Ovary (tissue), 9 donors: Measurements from ENCODE around the gene SOX15. TPM values are rescaled to one million over a fixed set of nuclear protein-coding genes. Genes with fewer than 3 reads are reported as not detected.

ENCODE experiments used
- DNase-seq, 5 donors: peaks; one replicate each; pipeline ENCODE4 v3.0.0-alpha.2; 2019 to 2020
- H3K27ac ChIP-seq, 2 donors: fragments of 200-600 bp; one replicate each; pipeline versions ENCODE4 v1.5.1 to v1.8.0; 2019 to 2022
- H3K27me3 ChIP-seq: fragments of 200-600 bp; one replicate; pipeline ENCODE4 v1.8.0; 2022
- H3K36me3 ChIP-seq: fragments of 200-600 bp; sonication (generic); one replicate; pipeline ENCODE4 v1.5.1; 2019
- H3K4me1 ChIP-seq: one replicate; pipeline ENCODE4 v1.8.1; 2013; ENCODE audit warnings: mild to moderate bottlenecking, moderate library complexity; ENCODE audit not compliant: insufficient read depth
- H3K4me3 ChIP-seq: fragments of 200-600 bp; sonication (generic); one replicate; pipeline ENCODE4 v1.5.1; 2017
- H3K9me3 ChIP-seq, 2 donors: fragments of 200-600 bp in 1 of 2; sonication (generic) in 1 of 2; one replicate each; pipeline versions ENCODE4 v1.5.1 to v1.8.1; 2013 to 2019; ENCODE audit warnings: mild to moderate bottlenecking in 1 of 2, moderate library complexity in 1 of 2
- CTCF ChIP-seq, 3 donors: fragments of 450-650 bp in 2 of 3; fragments of 200-600 bp in 1 of 3; IDR thresholded peaks; one replicate each; pipeline versions ENCODE4 v1.5.1 to v1.8.0; 2016 to 2022; ENCODE audit warnings: antibody characterized with exemption in 3 of 3, mild to moderate bottlenecking in 1 of 3
- EP300 ChIP-seq: sonication (generic); formaldehyde crosslinking; IDR thresholded peaks from one replicate; pipeline ENCODE4 v1.6.1; 2017; ENCODE audit warnings: antibody characterized with exemption
- POLR2A ChIP-seq: fragments of 450-650 bp; IDR thresholded peaks from one replicate; pipeline ENCODE4 v1.6.1; 2017; ENCODE audit warnings: antibody characterized with exemption, mild to moderate bottlenecking, moderate library complexity
- WGBS, 3 donors: extraction: QIAGEN DNeasy Blood & Tissue Kit in 1 of 3; methylation state at CpG; one replicate each; pipeline versions ENCODE4 v1.1.5 to v1.1.7; 2013 to 2017; 5-methylcytosine and 5-hydroxymethylcytosine counted together
- intact Hi-C, 4 donors: fragments of 100-400 bp; cut with DNase I; formaldehyde crosslinking; loops; one replicate each; pipeline versions ENCODE4 v1.11.0 to v1.15.1; 2022 to 2023
- polyA plus RNA-seq, 2 donors: library from polyadenylated mRNA; stranded (reverse); fragments of 200-250 nt in 1 of 2; fragments of 350-450 nt in 1 of 2; fragmentation: Illumina TruSeq in 1 of 2; extraction: RNeasy Lipid Tissue Mini Kit (QIAGEN cat#74804) in 1 of 2; gene quantifications; one replicate each; pipeline ENCODE4 v1.2.3, GENCODE V29; 2013 to 2014
- total RNA-seq, 7 donors: library from RNA; depleted of rRNA in 2 of 7; stranded (reverse); fragments of >200 nt in 2 of 7; fragmentation: NEBNext Ultra II Directional in 3 of 7; extraction: Animal tissue kit (Norgen Biotek cat#: 25700) in 3 of 7; gene quantifications; one replicate each; pipeline versions ENCODE4 v1.1.0 to v1.2.4, GENCODE V29; 2016 to 2023
- donor health status: DM: no; HTN: no; CAD: no; lungs with moderate emphysema.
- donor health status: DM: no; HTN: no; CAD: no.
- donor health status: Bipolar disorder and iron deficiency.
- donor health status: DM: yes; HTN: yes; CAD: no.
- donor health status: DM: no; HTN: no; CAD: no.
- donor health status: DM: yes; HTN: yes; CAD: no.

Gene SOX15
- total and polyA plus RNA-seq, 9 donors = 2.7 to 17.3 (median 9.6) TPM

GRCh38 chr17:7561589-7562207, 28.2 kb downstream of the SOX15 start, which contains the start of gene SENP3:
SENP3 (plus strand) TSS chr17:7561919; CDS start chr17:7563077, 1,158 bp downstream.
- TF ChIP-seq POLR2A (peak; percentile 62), EP300 (no peak), CTCF (IDR thresholded peaks at IDR 0.05) (peak in 1 of 3 donors; percentile 33)
- Histone ChIP-seq H3K27ac (peak within 1 kb of the TSS; percentile 67 to 99), H3K9me3 (no peaks in the 10 kb centered on the region), H3K36me3 (no peaks in the 10 kb centered on the region), H3K27me3 (no peaks in the 10 kb centered on the region), H3K4me1 (peaks cover 27% of the 10 kb centered on the region), H3K4me3 (peak within 1 kb of the TSS; percentile 89)
- intact Hi-C loops = loop anchor here in 3 of 4 donors (2.0 to 10.0 kb wide), 5 partner anchors 47 to 209 kb away; partner anchors contain the start of genes KCTD11 (in 2 of the 3) and TMEM95 (in 1 of the 3)
- DNase-seq = peak; percentile 89 to 94 (median 92)
- 0 to 1% (median 1%) methylated on average over 72 to 82 of the region's 82 CpGs for WGBS, 3 donors

- H3K27me3 ChIP-seq = no peaks in the 10 kb centered on the region
- no peaks in the 10 kb centered on the region for H3K9me3 ChIP-seq
- intact Hi-C loops = loop anchor here in 3 of 4 donors (2.0 to 10.0 kb wide), 5 partner anchors 46 to 209 kb away; partner anchors contain the start of genes KCTD11 (in 2 of the 3) and TMEM95 (in 1 of the 3)
- no peaks in the 10 kb centered on the region for H3K36me3 ChIP-seq
- WGBS, 3 donors = 0% methylated on average over 32 of the region's 32 CpGs
- H3K4me3 ChIP-seq = peak overlapping the region; percentile 89
- peak; percentile 88 to 95 (median 94) for DNase-seq
- peak overlapping the region; percentile 67 to 99 for H3K27ac ChIP-seq
- TF ChIP-seq EP300 (no peak), CTCF (IDR thresholded peaks at IDR 0.05) (peak; percentile 79 to 94 (median 89))
- peaks cover 27% of the 10 kb centered on the region for H3K4me1 ChIP-seq
Observed at GRCh38 chr17:7561028-7561575, 28.8 kb downstream of the SOX15 start.

- peak overlapping the region; percentile 89 for H3K4me3 ChIP-seq
- TF ChIP-seq EP300 = no peak
- peak; percentile 14 to 50 (median 40) for TF ChIP-seq CTCF (IDR thresholded peaks at IDR 0.05)
- H3K36me3 ChIP-seq = no peaks in the 10 kb centered on the region
- intact Hi-C loops = loop anchor here in 3 of 4 donors (2.0 to 10.0 kb wide), 5 partner anchors 46 to 208 kb away; partner anchors contain the start of genes KCTD11 (in 2 of the 3) and TMEM95 (in 1 of the 3)
- WGBS, 3 donors = 20 to 25% (median 23%) methylated on average over 22 of the region's 22 CpGs
- DNase-seq = peak; percentile 44 to 72 (median 69)
- H3K4me1 ChIP-seq = peaks cover 27% of the 10 kb centered on the region
- no peaks in the 10 kb centered on the region for H3K27me3 ChIP-seq
- H3K27ac ChIP-seq = peak overlapping the region; percentile 67 to 99
- no peaks in the 10 kb centered on the region for H3K9me3 ChIP-seq
Observed at GRCh38 chr17:7560172-7561027, 29.5 kb downstream of the SOX15 start.
